Stimulated activated naive B cell treated with anti-CD40 and anti-IgM and Interleukin-4, amounts not matched to agents 10 μg/mL and 1 μg/mL and 100 μg/mL, for 72 hours (primary cell): ENCODE results near the gene SLC1A7.

Experiments used
- ATAC-seq, 2 donors: fragments of 150-1000 bp; cut with Tn5 transposase; replicated peaks; 2 replicates each; pipeline ENCODE4 v1.10.0; 2021; ENCODE audit warnings: moderate library complexity in 1 of 2
- DNase-seq: peaks from one replicate; pipeline ENCODE4 v3.0.0; 2021
- H3K27ac Mint-ChIP-seq: one replicate; pipeline ENCODE4 v1.8.0; 2022; ENCODE audit warnings: mild to moderate bottlenecking, mixed read lengths
- H3K27me3 Mint-ChIP-seq, 2 donors: one replicate each; pipeline ENCODE4 v1.8.0; 2022; ENCODE audit warnings: mixed read lengths in 2 of 2
- H3K36me3 Mint-ChIP-seq, 2 donors: one replicate each; pipeline ENCODE4 v1.8.0; 2022; ENCODE audit warnings: mixed read lengths in 2 of 2, mild to moderate bottlenecking in 1 of 2
- H3K4me1 Mint-ChIP-seq, 2 donors: one replicate each; pipeline ENCODE4 v1.8.0; 2022; ENCODE audit warnings: mixed read lengths in 2 of 2, mild to moderate bottlenecking in 1 of 2
- H3K4me3 Mint-ChIP-seq, 2 donors: one replicate each; pipeline ENCODE4 v1.8.0; 2022; ENCODE audit warnings: mild to moderate bottlenecking in 2 of 2, mixed read lengths in 2 of 2, moderate library complexity in 1 of 2
- H3K9me3 Mint-ChIP-seq, 2 donors: one replicate each; pipeline ENCODE4 v1.8.0; 2022; ENCODE audit warnings: mixed read lengths in 2 of 2, mild to moderate bottlenecking in 1 of 2

SLC1A7 gene

GRCh38 chr1:53079251-53079650 lies 63.2 kb downstream of the SLC1A7 start:
- DNase-seq (no peak), ATAC-seq (no peak)
- no peak overlapping the region for H3K4me3 Mint-ChIP-seq
- no peaks in the 10 kb centered on the region for H3K9me3 Mint-ChIP-seq
- H3K27ac Mint-ChIP-seq: no peak overlapping the region
- peaks cover 10 to 11% of the 10 kb centered on the region in 2 donors for H3K27me3 Mint-ChIP-seq
- no peaks in the 10 kb centered on the region for H3K4me1 Mint-ChIP-seq
- no peaks in the 10 kb centered on the region for H3K36me3 Mint-ChIP-seq

GRCh38 chr1:53078333-53079101 lies 63.9 kb downstream of the SLC1A7 start:
- no peaks in the 10 kb centered on the region for H3K4me1 Mint-ChIP-seq
- H3K27ac Mint-ChIP-seq: no peak overlapping the region
- no peak for DNase-seq
- peaks cover 10 to 11% of the 10 kb centered on the region in 2 donors for H3K27me3 Mint-ChIP-seq
- no peak for ATAC-seq
- no peaks in the 10 kb centered on the region for H3K9me3 Mint-ChIP-seq
- H3K36me3 Mint-ChIP-seq: no peaks in the 10 kb centered on the region
- no peak overlapping the region for H3K4me3 Mint-ChIP-seq

DNA sequence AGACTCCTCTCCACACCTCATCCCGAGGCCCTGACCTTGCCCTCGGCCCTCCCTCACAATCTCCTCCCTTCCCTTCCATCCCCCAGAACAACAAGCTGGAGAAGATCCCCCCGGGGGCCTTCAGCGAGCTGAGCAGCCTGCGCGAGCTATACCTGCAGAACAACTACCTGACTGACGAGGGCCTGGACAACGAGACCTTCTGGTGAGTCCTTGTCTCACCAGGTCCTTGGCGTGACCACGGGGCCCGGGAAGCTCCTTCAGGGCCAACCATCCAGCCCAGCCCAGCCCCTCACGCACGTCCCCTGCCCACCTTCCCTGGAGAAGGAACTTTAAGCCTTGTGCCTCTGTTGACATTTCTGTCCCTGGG lies 64.9 kb downstream of the SLC1A7 start:
- H3K27me3 Mint-ChIP-seq: peaks cover 10 to 11% of the 10 kb centered on the region in 2 donors
- no peak overlapping the region for H3K4me3 Mint-ChIP-seq
- DNase-seq (no peak), ATAC-seq (no peak)
- no peaks in the 10 kb centered on the region for H3K36me3 Mint-ChIP-seq
- H3K27ac Mint-ChIP-seq: no peak overlapping the region
- no peaks in the 10 kb centered on the region for H3K4me1 Mint-ChIP-seq
- no peaks in the 10 kb centered on the region for H3K9me3 Mint-ChIP-seq

- Mint-ChIP-seq H3K4me1 (no peaks in the 10 kb centered on the region), H3K27ac (no peak overlapping the region), H3K9me3 (no peaks in the 10 kb centered on the region), H3K27me3 (peaks cover 10 to 11% of the 10 kb centered on the region in 2 donors), H3K4me3 (no peak overlapping the region), H3K36me3 (no peaks in the 10 kb centered on the region)
- DNase-seq: no peak
- no peak for ATAC-seq
These were observed 65.5 kb downstream of the SLC1A7 start for GRCh38 chr1:53076721-53077598.

DNA sequence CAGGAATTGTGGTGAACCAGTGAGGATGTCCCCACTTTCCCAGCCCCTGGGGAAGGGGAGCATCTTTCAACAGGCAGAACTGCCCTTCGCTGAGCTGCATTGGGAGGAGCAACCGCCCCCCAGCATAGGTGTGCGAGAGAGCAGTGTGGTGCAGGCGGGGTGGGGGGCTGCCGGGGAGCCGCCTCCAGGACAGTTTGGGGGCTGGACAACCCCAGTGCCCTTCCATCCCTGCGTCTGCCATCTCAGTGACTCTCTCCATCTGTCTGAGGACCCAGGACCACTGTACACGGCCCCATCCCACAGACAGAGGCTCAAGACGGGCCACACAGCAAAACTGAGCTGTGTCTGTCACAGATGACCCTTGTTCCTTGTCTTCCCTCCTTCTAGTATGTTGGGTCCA lies 66.3 kb downstream of the SLC1A7 start:
- ATAC-seq (no peak), DNase-seq (no peak)
- Mint-ChIP-seq H3K4me3 (no peak overlapping the region), H3K27me3 (peaks cover 10 to 11% of the 10 kb centered on the region in 2 donors), H3K4me1 (no peaks in the 10 kb centered on the region), H3K27ac (no peak overlapping the region), H3K9me3 (no peaks in the 10 kb centered on the region), H3K36me3 (no peaks in the 10 kb centered on the region)

DNA sequence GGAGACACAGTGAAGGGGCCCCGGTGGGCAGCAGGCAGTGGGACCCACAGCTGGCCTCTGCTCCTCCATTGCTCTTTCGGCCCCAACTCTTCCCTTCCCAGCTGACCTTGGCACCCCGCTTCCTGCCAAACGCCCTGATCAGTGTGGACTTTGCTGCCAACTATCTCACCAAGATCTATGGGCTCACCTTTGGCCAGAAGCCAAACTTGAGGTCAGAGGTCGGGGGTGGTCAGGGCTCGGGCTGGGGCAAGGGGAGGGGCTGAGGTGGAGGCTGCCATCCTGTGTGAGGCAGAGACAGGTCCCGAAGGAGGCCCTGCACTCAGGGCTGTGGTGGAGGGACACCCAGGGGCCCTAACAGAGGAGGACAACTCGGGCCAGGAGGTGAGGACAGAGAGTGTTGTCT lies 66.7 kb downstream of the SLC1A7 start:
- Mint-ChIP-seq H3K4me3 (no peak overlapping the region), H3K27me3 (peaks cover 10 to 11% of the 10 kb centered on the region in 2 donors), H3K27ac (no peak overlapping the region), H3K36me3 (no peaks in the 10 kb centered on the region), H3K4me1 (no peaks in the 10 kb centered on the region), H3K9me3 (no peaks in the 10 kb centered on the region)
- DNase-seq (no peak), ATAC-seq (no peak)

DNA sequence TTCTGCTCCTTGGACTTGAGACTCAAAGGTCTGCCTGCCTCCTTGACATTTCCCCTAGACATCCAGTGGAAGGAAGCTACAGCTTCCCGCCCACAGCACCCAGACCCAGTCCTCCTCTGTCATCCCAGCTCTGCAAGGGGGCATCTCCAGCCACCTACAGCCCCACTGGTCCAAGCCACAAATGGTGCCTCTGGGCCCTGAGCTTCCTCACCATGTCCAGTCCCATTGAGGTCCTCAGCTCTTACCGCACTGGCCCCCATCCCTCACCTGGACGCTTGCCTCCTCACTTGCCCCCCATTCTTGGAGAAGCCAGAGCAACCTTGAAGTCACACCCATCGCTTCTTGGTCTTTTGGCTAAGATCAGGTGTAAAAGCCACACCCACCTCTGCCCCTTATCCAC lies 67.2 kb downstream of the SLC1A7 start:
- ATAC-seq (no peak), DNase-seq (no peak)
- Mint-ChIP-seq H3K9me3 (no peaks in the 10 kb centered on the region), H3K27me3 (peaks cover 10 to 11% of the 10 kb centered on the region in 2 donors), H3K4me1 (no peaks in the 10 kb centered on the region), H3K36me3 (no peaks in the 10 kb centered on the region), H3K4me3 (no peak overlapping the region), H3K27ac (no peak overlapping the region)

DNA sequence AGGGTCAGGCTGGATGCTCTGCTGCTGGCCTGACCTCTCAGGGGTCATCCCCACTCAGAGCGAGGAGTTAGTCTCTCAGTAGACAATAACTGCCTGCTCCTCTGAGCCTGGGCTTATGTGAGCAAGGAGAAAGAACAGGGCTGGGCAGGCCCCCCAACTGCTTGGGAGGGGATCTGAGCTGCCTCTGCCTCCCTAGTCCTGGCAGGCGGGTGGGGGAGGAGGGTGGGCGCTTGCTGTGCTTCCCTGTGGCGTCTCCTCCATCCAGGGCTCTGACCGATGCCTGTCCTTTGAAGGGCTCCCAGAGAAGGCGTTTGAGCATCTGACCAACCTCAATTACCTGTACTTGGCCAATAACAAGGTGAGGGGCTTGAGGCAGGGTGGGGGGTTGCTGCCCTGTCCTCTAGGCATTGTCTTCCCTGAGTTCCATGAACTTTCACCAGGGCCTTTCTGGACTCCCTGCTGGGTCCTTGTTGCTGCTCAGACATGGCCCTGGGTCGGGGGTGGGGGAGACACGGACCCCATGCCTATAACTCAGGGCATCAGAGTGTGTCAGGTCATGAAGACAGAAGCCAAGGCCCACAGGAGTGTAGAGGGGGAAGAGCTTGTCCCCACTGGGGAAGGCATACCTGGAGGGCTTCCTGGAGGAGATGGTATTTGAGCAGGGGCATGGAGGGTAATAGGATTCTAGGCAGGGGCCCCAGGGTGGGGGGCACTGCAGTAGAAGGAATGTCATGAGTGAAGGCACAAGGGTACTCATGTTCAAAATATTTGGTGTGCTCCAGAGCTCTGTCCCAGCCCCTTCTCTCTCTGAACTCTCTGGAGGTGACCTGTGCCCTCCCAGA lies 67.9 kb downstream of the SLC1A7 start:
- ATAC-seq: no peak
- DNase-seq: no peak

DNA sequence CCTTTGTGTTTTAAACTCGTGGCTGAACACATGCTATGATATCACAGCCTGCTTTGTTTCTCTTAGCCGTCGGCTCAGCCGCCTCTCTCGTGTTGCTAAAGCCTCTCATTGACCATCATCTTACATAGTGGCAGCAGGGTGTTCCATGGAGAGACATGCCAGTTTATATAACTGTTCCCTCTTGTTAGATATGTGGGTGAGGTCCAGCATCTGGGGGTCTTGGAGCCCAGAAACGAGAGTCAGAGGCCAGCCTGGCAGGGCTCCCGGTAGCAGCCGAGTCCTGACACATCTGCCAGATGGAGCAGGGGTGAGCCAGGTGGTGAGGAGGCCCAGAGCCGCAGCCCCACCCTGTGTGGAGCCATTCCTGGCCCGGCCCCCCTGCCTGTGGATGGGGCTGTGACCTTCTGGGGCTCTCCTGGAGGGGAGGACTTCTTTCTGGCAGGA lies 68.5 kb downstream of the SLC1A7 start:
- no peak overlapping the region for H3K27ac Mint-ChIP-seq
- no peak for ATAC-seq
- H3K4me3 Mint-ChIP-seq: no peak overlapping the region
- H3K27me3 Mint-ChIP-seq: peaks cover 10 to 11% of the 10 kb centered on the region in 2 donors
- no peaks in the 10 kb centered on the region for H3K9me3 Mint-ChIP-seq
- H3K36me3 Mint-ChIP-seq: no peaks in the 10 kb centered on the region
- no peaks in the 10 kb centered on the region for H3K4me1 Mint-ChIP-seq
- DNase-seq: no peak

More for the DNA sequence above, 67.9 kb downstream of the SLC1A7 start:
- Mint-ChIP-seq H3K27ac (no peak overlapping the region), H3K4me1 (no peaks in the 10 kb centered on the region), H3K4me3 (no peak overlapping the region), H3K36me3 (no peaks in the 10 kb centered on the region), H3K27me3 (peaks cover 10 to 11% of the 10 kb centered on the region in 2 donors), H3K9me3 (no peaks in the 10 kb centered on the region)

DNA sequence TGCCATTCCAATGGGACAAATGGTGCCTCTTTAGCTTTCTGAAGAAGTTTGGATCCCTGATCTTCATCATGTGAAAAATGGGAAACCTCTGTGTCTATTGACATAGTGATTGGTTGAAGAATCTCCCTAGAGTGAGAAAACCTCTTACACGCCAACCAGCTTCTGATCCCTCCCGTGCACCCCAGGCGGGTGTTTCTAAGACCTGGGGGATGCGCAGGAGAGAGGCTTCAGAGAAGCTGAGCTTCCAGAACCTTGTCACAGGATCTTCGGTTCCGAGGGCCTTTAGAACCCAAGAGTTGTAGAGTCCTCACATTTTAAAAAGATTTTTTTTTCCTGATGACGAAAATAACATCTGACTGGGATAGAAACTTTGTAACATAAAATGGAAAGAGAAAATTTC lies 69.2 kb downstream of the SLC1A7 start:
- Mint-ChIP-seq H3K4me3 (no peak overlapping the region), H3K36me3 (no peaks in the 10 kb centered on the region), H3K27ac (no peak overlapping the region), H3K9me3 (no peaks in the 10 kb centered on the region), H3K27me3 (peaks cover 10 to 11% of the 10 kb centered on the region in 2 donors), H3K4me1 (no peaks in the 10 kb centered on the region)
- DNase-seq (no peak), ATAC-seq (no peak)

GRCh38 chr1:53071915-53072314 lies 70.5 kb downstream of the SLC1A7 start:
- no peak overlapping the region for H3K27ac Mint-ChIP-seq
- H3K9me3 Mint-ChIP-seq: no peaks in the 10 kb centered on the region
- no peaks in the 10 kb centered on the region for H3K36me3 Mint-ChIP-seq
- no peaks in the 10 kb centered on the region for H3K4me1 Mint-ChIP-seq
- ATAC-seq (no peak), DNase-seq (no peak)
- H3K4me3 Mint-ChIP-seq: no peak overlapping the region
- H3K27me3 Mint-ChIP-seq: peaks cover 10 to 11% of the 10 kb centered on the region in 2 donors

DNA sequence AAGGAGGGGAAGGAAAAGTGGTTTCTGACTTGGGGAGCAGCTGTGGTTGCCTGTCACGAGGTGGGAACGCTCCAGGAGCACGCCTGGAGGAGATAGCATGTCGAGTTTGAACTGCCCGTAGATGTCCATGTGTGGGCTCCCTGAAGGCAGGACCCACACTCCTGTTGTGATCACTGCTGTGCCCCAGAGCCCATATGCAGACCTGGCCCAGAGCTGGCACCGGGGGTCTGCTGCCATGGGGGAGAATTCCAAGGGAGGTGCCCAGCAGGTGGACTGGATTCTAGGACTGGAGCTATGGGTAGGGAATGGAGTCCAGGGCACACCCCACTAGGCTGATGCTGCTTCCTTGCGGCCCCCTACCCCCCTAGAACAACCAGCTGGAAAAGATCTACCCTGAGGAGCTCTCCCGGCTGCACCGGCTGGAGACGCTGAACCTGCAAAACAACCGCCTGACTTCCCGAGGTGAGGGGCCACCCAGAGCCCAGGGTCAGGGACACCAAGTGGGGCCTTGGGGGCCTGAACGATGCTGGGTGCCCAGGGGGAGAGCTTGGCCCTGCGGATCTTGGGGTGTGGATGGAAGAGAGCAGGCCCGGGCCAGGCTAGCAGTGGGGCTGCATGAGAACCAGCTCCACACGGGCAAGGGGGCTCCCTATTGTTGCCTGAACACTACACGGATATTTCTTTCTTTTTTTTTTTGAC lies 71.1 kb downstream of the SLC1A7 start:
- no peak for ATAC-seq
- Mint-ChIP-seq H3K9me3 (no peaks in the 10 kb centered on the region), H3K4me1 (no peaks in the 10 kb centered on the region), H3K27me3 (peaks cover 10 to 11% of the 10 kb centered on the region in 2 donors), H3K36me3 (no peaks in the 10 kb centered on the region), H3K27ac (no peak overlapping the region), H3K4me3 (no peak overlapping the region)
- DNase-seq: no peak

DNA sequence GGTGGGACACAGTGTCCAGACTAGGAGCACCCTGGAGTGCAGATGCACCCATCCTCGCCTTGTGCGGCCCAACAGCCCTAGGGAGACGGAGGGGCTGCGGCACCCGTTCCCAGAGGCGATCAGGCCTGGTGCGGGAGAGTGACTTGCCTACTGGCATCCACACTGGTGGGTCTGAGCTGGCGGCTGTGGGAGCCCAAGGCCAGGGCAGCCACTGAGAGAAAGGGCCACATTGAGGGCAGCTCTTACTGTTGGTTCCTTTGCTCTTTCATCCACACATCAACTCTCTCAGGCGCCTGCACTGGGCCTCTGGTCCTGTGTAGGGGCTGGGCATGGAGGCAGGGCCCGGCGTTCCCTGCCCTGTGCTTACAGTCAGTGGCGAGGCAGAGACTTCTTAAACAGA lies 71.8 kb downstream of the SLC1A7 start:
- no peak overlapping the region for H3K4me3 Mint-ChIP-seq
- H3K27me3 Mint-ChIP-seq: peaks cover 12 to 14% of the 10 kb centered on the region in 2 donors
- no peak for DNase-seq
- no peaks in the 10 kb centered on the region for H3K4me1 Mint-ChIP-seq
- no peak for ATAC-seq
- no peak overlapping the region for H3K27ac Mint-ChIP-seq
- H3K9me3 Mint-ChIP-seq: no peaks in the 10 kb centered on the region
- H3K36me3 Mint-ChIP-seq: no peaks in the 10 kb centered on the region
